Sigmoid colon (tissue), 4 donors: ENCODE measurements around the gene POLR1A.

Experiments
- CTCF ChIP-seq, 4 experiments: fragments of 450-650 bp in 3 of 4; fragments of 200-600 bp in 1 of 4; IDR thresholded peaks; one replicate each; pipeline ENCODE4 v1.5.1; 2016 to 2019; ENCODE audit warnings: antibody characterized with exemption in 4 of 4, mild to moderate bottlenecking in 3 of 4, moderate library complexity in 2 of 4
- EP300 ChIP-seq, 4 donors: sonication (generic); formaldehyde crosslinking; IDR thresholded peaks; one replicate each; pipeline ENCODE4 v1.6.1; 2017; ENCODE audit warnings: antibody characterized with exemption in 4 of 4
- POLR2A ChIP-seq, 2 donors: fragments of 450-650 bp; IDR thresholded peaks; one replicate each; pipeline ENCODE4 v1.6.1; 2016; ENCODE audit warnings: antibody characterized with exemption in 2 of 2, mild to moderate bottlenecking in 2 of 2, moderate library complexity in 2 of 2
- POLR2AphosphoS5 ChIP-seq, 4 donors: sonication (generic); formaldehyde crosslinking; IDR thresholded peaks; one replicate each; pipeline ENCODE4 v1.6.1; 2017; ENCODE audit warnings: antibody characterized with exemption in 4 of 4

- TF ChIP-seq CTCF (IDR thresholded peaks at IDR 0.05), result no peak
- TF ChIP-seq EP300 (IDR thresholded peaks at IDR 0.05), result no peak
- no peak for TF ChIP-seq POLR2A (IDR thresholded peaks at IDR 0.05)
- no peak for TF ChIP-seq POLR2AphosphoS5 (IDR thresholded peaks at IDR 0.05)
These were observed 75.8 kb downstream of the POLR1A start for GRCh38 chr2:86029873-86030272.
